ENCODE data around the gene MCRIP1. TPM values are rescaled to one million over a fixed set of nuclear protein-coding genes. Genes with fewer than 3 reads are reported as not detected.

MCRIP1 gene
- total and polyA plus RNA-seq, 2 of the 13 experiments (the other 11 are each of a cell fraction or from before 2014, with no cell fraction given) = 79.7 to 84.9 TPM

GRCh38 chr17:81867170-81867990 is 34.3 kb upstream of the MCRIP1 start (continued):
- peak; percentile 71; the same call in 1 of the 2 replicates for TF ChIP-seq HIC2 (CRISPR knock-in tag; IDR thresholded peaks at IDR 0.05; ENCODE audit: low read depth)
- peak; percentile 94 for TF ChIP-seq HNRNPL (IDR thresholded peaks at IDR 0.05; ENCODE audit: low read depth, low read length)
- no peak for TF ChIP-seq ZNF503 (CRISPR knock-in tag; IDR thresholded peaks at IDR 0.05)
- no peak for TF ChIP-seq EP300 (IDR thresholded peaks at IDR 0.05; ENCODE audit: low read depth in 2 of 2, low read length in 2 of 2)
- TF ChIP-seq EP300 (CRISPR knock-in tag; IDR thresholded peaks at IDR 0.05; ENCODE audit: borderline replicate concordance) = no peak
- TF ChIP-seq ZFP36L2 (CRISPR knock-in tag; IDR thresholded peaks at IDR 0.05) = no peak; the same call in 1 of the 2 replicates
- peak; percentile 91 for TF ChIP-seq ZNF326 (CRISPR knock-in tag; IDR thresholded peaks at IDR 0.05; ENCODE audit: borderline replicate concordance)
- TF ChIP-seq SRSF1 (optimal IDR thresholded peaks at IDR 0.05; ENCODE audit: low read depth, low read length) = peak; percentile 97
- no peak; the same call in 1 of the 2 replicates for TF ChIP-seq MEF2D (CRISPR knock-in tag; IDR thresholded peaks at IDR 0.05)
- no peak for TF ChIP-seq ZNF609 (CRISPR knock-in tag; IDR thresholded peaks at IDR 0.05; ENCODE audit: borderline replicate concordance)
- no peak; the same call in 1 of the 2 replicates for TF ChIP-seq ZFP41 (CRISPR knock-in tag; IDR thresholded peaks at IDR 0.05; ENCODE audit: borderline replicate concordance)
- no peak for TF ChIP-seq MYC (CRISPR knock-in tag; IDR thresholded peaks at IDR 0.05; ENCODE audit: borderline replicate concordance)
- TF ChIP-seq FOXP1 (IDR thresholded peaks at IDR 0.05) = no peak
- no peak for TF ChIP-seq FOXP1 (CRISPR knock-in tag; IDR thresholded peaks at IDR 0.05)
- no peak; the same call in 1 of the 2 replicates for TF ChIP-seq TAF1 (CRISPR knock-in tag; IDR thresholded peaks at IDR 0.05)
- peak; percentile 76; the same call in 1 of the 2 replicates for TF ChIP-seq MXD1 (CRISPR knock-in tag; IDR thresholded peaks at IDR 0.05)
- no peak for TF ChIP-seq ZNF660 (CRISPR knock-in tag; IDR thresholded peaks at IDR 0.05; ENCODE audit: borderline replicate concordance, low read depth)
- TF ChIP-seq PLRG1 (conservative IDR thresholded peaks at IDR 0.05) = no peak
- TF ChIP-seq MLLT10 (CRISPR knock-in tag; IDR thresholded peaks at IDR 0.05) = no peak
- TF ChIP-seq THYN1 (CRISPR knock-in tag; IDR thresholded peaks at IDR 0.05; ENCODE audit: borderline replicate concordance, low read depth) = no peak
- TF ChIP-seq ZNF329 (CRISPR knock-in tag; IDR thresholded peaks at IDR 0.05; ENCODE audit: low read depth) = no peak
